Activated gamma-delta T cell treated with anti-CD3 and anti-CD28 coated beads, Interleukin-2, amount 50 U/mL, for 16 hours (primary cell): Measurements from ENCODE around the gene GSTA4.

Source experiments
- DNase-seq: peaks from one replicate; pipeline ENCODE4 v3.0.0-alpha.2; 2020; ENCODE audit warnings: low read depth

The GSTA4 gene

GRCh38 chr6:52995089-52995912 lies at the start of gene GSTA4:
Gene GSTA4 (minus strand): TSS chr6:52995284. CDS start chr6:52994243, 1,041 bp downstream.
- peak; percentile 83 for DNase-seq

GRCh38 chr6:53044572-53044971 lies 49.5 kb upstream of the GSTA4 start:
- DNase-seq = no peak

GRCh38 chr6:53044071-53044470 lies 49.0 kb upstream of the GSTA4 start:
- no peak for DNase-seq

GRCh38 chr6:53043581-53043980 lies 48.5 kb upstream of the GSTA4 start:
- DNase-seq = no peak

GRCh38 chr6:53042112-53042511 lies 47.0 kb upstream of the GSTA4 start:
- DNase-seq = no peak

- no peak for DNase-seq
Measured at GRCh38 chr6:53041356-53041755, 46.3 kb upstream of the GSTA4 start.

- no peak for DNase-seq
Measured at GRCh38 chr6:53038596-53038995, 43.5 kb upstream of the GSTA4 start.

GRCh38 chr6:53038141-53038540 lies 43.1 kb upstream of the GSTA4 start:
- no peak for DNase-seq

GRCh38 chr6:53035549-53036213 lies 40.6 kb upstream of the GSTA4 start:
- DNase-seq = no peak

- DNase-seq = no peak
Measured at GRCh38 chr6:53033764-53034163, 38.7 kb upstream of the GSTA4 start.

- no peak for DNase-seq
Measured at GRCh38 chr6:53032849-53033248, 37.8 kb upstream of the GSTA4 start.

- no peak for DNase-seq
Measured at GRCh38 chr6:53031281-53031680, 36.2 kb upstream of the GSTA4 start.

- DNase-seq = no peak
Measured at GRCh38 chr6:53029761-53030160, 34.7 kb upstream of the GSTA4 start.

GRCh38 chr6:53029257-53029656 lies 34.2 kb upstream of the GSTA4 start:
- DNase-seq = no peak

GRCh38 chr6:53028467-53028866 lies 33.4 kb upstream of the GSTA4 start:
- DNase-seq = no peak

- no peak for DNase-seq
Measured at GRCh38 chr6:53027131-53027718, 32.1 kb upstream of the GSTA4 start.

GRCh38 chr6:53026526-53026925 lies 31.4 kb upstream of the GSTA4 start:
- no peak for DNase-seq

- no peak for DNase-seq
Measured at GRCh38 chr6:53023323-53023722, 28.2 kb upstream of the GSTA4 start.

- no peak for DNase-seq
Measured at GRCh38 chr6:53020005-53020744, 25.1 kb upstream of the GSTA4 start.

- DNase-seq = no peak
Measured at GRCh38 chr6:53018446-53018845, 23.4 kb upstream of the GSTA4 start.

- no peak for DNase-seq
Measured at GRCh38 chr6:53015486-53015885, 20.4 kb upstream of the GSTA4 start.

- DNase-seq = no peak
Measured at GRCh38 chr6:53014744-53015143, 19.7 kb upstream of the GSTA4 start.
